ENCODE results near the gene LCE2D. TPM values are rescaled to one million over a fixed set of nuclear protein-coding genes. Genes with fewer than 3 reads are reported as not detected.
"Not testable (repeated sequence)": the region's sequence is repeated elsewhere in the genome, so short reads cannot be mapped to it uniquely, and the experiment has no call there.

The LCE2D gene
- total and polyA plus RNA-seq, 2 donors (not counting 1 experiment from before 2014, with no cell fraction given), result not detected

- Mint-ChIP-seq H3K27me3 (peaks cover 22% of the 10 kb centered on the region), H3K4me1 (no peaks in the 10 kb centered on the region), H3K9me3 (ENCODE audit: insufficient read depth) (no peaks in the 10 kb centered on the region), H3K4me3 (no peak overlapping the region), H3K27ac (no peak overlapping the region)
- Histone ChIP-seq H3K27ac (ENCODE audit: low read length in 2 of 2) (no peak overlapping the region), H3K79me2 (ENCODE audit: control insufficient read depth, insufficient read depth, low read length) (no peaks in the 10 kb centered on the region), H3K9ac (ENCODE audit: low read length) (no peak overlapping the region), H4K20me1 (ENCODE audit: control insufficient read depth, insufficient read depth, low read length, poor library complexity, severe bottlenecking) (no peaks in the 10 kb centered on the region), H3K4me2 (replicated peaks; ENCODE audit: low read depth, low read length, poor library complexity, severe bottlenecking) (no peak overlapping the region), H3K36me3 (replicated peaks in 1 of 2; ENCODE audit: control extremely low read depth in 1 of 2, control insufficient read depth in 1 of 2, extremely low read depth in 1 of 2, insufficient read depth in 2 of 2, low read length in 1 of 2) (no peaks in the 10 kb centered on the region), H3K9me3 (ENCODE audit: control extremely low read depth in 1 of 3, control insufficient read depth in 2 of 3, insufficient read depth in 1 of 3, low read length in 2 of 3) (no peaks in the 10 kb centered on the region), H3K4me3 (ENCODE audit: control extremely low read depth in 1 of 5, extremely low read depth in 1 of 5, insufficient read depth in 1 of 5, low read depth in 2 of 5, low read length in 4 of 5) (no peak overlapping the region), H3K4me1 (ENCODE audit: control insufficient read depth in 2 of 2, insufficient read depth in 2 of 2, low read length in 2 of 2) (no peaks in the 10 kb centered on the region), H3K27me3 (replicated peaks in 1 of 4; ENCODE audit: control extremely low read depth in 1 of 4, control insufficient read depth in 3 of 4, insufficient read depth in 4 of 4, low read length in 3 of 4) (peaks cover 0 to 3% (median 1%) of the 10 kb centered on the region in 4 experiments), H2AFZ (ENCODE audit: insufficient read depth, low read depth, low read length, poor library complexity, severe bottlenecking) (no peak overlapping the region)
- TF ChIP-seq EZH2 (IDR thresholded peaks at IDR 0.05; ENCODE audit: borderline replicate concordance, insufficient read depth, low read depth, low read length, poor library complexity, severe bottlenecking), result no peak
- TF ChIP-seq, protein P1, sequence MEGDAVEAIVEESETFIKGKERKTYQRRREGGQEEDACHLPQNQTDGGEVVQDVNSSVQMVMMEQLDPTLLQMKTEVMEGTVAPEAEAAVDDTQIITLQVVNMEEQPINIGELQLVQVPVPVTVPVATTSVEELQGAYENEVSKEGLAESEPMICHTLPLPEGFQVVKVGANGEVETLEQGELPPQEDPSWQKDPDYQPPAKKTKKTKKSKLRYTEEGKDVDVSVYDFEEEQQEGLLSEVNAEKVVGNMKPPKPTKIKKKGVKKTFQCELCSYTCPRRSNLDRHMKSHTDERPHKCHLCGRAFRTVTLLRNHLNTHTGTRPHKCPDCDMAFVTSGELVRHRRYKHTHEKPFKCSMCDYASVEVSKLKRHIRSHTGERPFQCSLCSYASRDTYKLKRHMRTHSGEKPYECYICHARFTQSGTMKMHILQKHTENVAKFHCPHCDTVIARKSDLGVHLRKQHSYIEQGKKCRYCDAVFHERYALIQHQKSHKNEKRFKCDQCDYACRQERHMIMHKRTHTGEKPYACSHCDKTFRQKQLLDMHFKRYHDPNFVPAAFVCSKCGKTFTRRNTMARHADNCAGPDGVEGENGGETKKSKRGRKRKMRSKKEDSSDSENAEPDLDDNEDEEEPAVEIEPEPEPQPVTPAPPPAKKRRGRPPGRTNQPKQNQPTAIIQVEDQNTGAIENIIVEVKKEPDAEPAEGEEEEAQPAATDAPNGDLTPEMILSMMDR (IDR thresholded peaks at IDR 0.05), result no peak
- intact Hi-C loops (cut with micrococcal nuclease), result no loop called here
- ChIA-PET CTCF (no interaction called here), POLR2A (no interaction called here)
- ATAC-seq (ENCODE audit: low read depth), result no peak
- 100% methylated on average over 3 of the region's 3 CpGs for WGBS (ENCODE audit: insufficient coverage)
- no peak for DNase-seq
Observed at GRCh38 chr1:152658649-152659048, 4.5 kb upstream of the LCE2D start.

DNA sequence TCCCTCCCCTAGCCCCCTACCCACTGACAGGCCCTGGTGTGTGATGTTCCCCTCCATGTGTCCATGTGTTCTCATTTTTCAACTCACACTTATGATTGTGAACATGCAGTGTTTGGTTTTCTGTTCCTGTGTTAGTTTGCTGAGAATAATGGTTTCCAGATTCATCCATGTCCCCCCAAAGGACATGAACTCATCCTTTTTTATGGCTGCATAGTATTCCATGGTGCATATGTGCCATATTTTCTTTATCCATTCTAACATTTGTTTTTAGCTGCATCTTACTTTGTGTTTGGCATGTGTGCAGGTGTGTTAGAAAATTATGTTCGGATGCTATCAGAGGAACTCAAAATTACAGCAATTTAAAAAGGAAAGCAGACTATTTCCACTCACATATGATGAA lies 3.0 kb downstream of the LCE2D start:
- H3K9me3 ChIP-seq (ENCODE audit: control extremely low read depth in 1 of 3, control insufficient read depth in 2 of 3, insufficient read depth in 1 of 3, low read length in 2 of 3); H3K79me2 ChIP-seq (ENCODE audit: control insufficient read depth, insufficient read depth, low read length); H3K36me3 ChIP-seq (replicated peaks in 1 of 2; ENCODE audit: control extremely low read depth in 1 of 2, control insufficient read depth in 1 of 2, extremely low read depth in 1 of 2, insufficient read depth in 2 of 2, low read length in 1 of 2); H4K20me1 ChIP-seq (ENCODE audit: control insufficient read depth, insufficient read depth, low read length, poor library complexity, severe bottlenecking); H3K4me2 ChIP-seq (replicated peaks; ENCODE audit: low read depth, low read length, poor library complexity, severe bottlenecking); intact Hi-C loops (cut with micrococcal nuclease); CTCF ChIA-PET; H3K4me1 Mint-ChIP-seq; H3K27me3 ChIP-seq (replicated peaks in 1 of 4; ENCODE audit: control extremely low read depth in 1 of 4, control insufficient read depth in 3 of 4, insufficient read depth in 4 of 4, low read length in 3 of 4); H3K27ac Mint-ChIP-seq; H3K4me3 ChIP-seq (ENCODE audit: control extremely low read depth in 1 of 5, extremely low read depth in 1 of 5, insufficient read depth in 1 of 5, low read depth in 2 of 5, low read length in 4 of 5); H3K9me3 Mint-ChIP-seq (ENCODE audit: insufficient read depth); H3K4me1 ChIP-seq (ENCODE audit: control insufficient read depth in 2 of 2, insufficient read depth in 2 of 2, low read length in 2 of 2); ATAC-seq (ENCODE audit: low read depth); H3K4me3 Mint-ChIP-seq; H3K9ac ChIP-seq (ENCODE audit: low read length); DNase-seq; H3K27ac ChIP-seq (ENCODE audit: low read length in 2 of 2); POLR2A ChIA-PET; H2AFZ ChIP-seq (ENCODE audit: insufficient read depth, low read depth, low read length, poor library complexity, severe bottlenecking): not testable (repeated sequence)
- H3K27me3 Mint-ChIP-seq, result peaks cover 22% of the 10 kb centered on the region
- WGBS (ENCODE audit: insufficient coverage), result no CpG with 5 or more reads among the region's 1 CpG
